Measurements from ENCODE around the gene CDK4.
"Not testable (repeated sequence)": the region's sequence is repeated elsewhere in the genome, so short reads cannot be mapped to it uniquely, and the experiment has no call there.

Gene CDK4

DNA sequence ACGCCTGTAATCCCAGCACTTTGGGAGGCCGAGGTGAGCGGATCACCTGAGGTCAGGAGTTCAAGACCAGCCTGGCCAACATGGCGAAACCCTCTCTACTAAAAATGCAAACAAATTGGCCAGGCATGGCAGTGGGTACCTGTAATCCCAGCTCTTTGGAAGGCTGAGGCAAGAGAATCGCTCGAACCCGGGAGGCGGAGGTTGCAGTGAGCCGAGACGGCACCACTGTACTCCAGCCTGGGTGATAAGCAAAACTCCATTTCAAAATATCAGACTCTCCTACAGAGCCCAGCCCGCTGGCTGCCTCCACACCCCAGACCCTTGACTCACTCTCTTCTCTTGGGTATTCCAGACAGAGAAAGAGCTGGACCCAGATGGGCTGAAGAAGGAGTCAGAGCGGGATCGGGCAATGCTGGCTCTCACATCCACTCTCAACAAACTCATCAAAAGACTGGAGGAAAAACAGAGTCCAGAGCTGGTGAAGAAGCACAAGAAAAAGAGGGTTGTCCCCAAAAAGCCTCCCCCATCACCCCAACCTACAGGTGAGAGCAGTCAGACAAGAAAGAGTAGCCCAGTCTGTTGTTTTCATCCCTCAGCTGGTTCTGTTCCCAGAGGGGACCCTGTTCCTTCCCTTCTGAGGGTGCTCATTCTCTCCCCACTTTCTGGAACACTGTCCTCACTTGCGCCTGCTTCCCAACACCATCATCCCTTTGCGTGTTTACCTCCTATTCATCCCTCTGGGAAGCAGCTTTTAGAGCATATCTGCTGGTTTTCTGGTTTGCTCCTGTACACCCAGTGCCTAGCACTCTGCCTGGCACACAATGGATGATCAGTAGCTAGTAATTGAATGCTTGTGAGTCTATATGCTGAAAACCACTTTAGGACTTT is 33.2 kb downstream of the CDK4 start:
- H3K4me3 ChIP-seq (ENCODE audit: low read depth, low read length), result no peak overlapping the region
- no peak for TF ChIP-seq CTCF (IDR thresholded peaks at IDR 0.05; ENCODE audit: borderline replicate concordance, insufficient read depth, low read depth, low read length)

DNA sequence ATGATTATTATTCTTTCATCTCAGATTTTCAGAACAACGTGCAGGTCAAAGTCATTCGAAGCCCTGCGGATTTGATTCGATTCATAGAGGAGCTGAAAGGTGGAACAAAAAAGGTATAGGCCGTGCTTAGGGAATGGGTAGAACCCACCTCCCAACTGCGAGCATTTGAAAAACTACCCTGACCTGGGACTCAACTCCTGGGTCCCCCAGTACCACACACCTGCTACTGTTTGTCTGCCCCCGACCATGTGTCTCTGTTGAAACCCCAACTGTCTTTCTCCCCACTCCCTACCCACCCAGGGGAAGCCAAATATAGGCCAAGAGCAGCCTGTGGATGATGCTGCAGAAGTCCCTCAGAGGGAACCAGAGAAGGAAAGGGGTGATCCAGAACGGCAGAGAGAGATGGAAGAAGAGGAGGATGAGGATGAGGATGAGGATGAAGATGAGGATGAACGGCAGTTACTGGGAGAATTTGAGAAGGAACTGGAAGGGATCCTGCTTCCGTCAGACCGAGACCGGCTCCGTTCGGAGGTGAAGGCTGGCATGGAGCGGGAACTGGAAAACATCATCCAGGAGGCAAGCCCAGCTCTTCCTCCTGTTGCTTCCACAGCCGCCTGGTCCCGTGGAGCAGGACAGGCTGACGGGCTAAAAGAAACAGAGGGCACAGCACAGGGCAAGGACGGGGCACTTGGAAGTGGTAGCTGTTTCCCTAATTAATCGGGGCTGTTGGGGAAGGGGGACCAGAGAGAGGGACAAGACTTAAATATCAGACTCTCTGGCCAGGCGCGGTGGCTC is 34.1 kb downstream of the CDK4 start:
- H3K4me3 ChIP-seq (ENCODE audit: low read depth, low read length), result no peak overlapping the region
- TF ChIP-seq CTCF (IDR thresholded peaks at IDR 0.05; ENCODE audit: borderline replicate concordance, insufficient read depth, low read depth, low read length), result no peak

- H3K4me3 ChIP-seq (ENCODE audit: low read depth, low read length), result no peak overlapping the region
- TF ChIP-seq CTCF (IDR thresholded peaks at IDR 0.05; ENCODE audit: borderline replicate concordance, insufficient read depth, low read depth, low read length), result no peak
These were observed 35.0 kb downstream of the CDK4 start for GRCh38 chr12:57717131-57717530.

DNA sequence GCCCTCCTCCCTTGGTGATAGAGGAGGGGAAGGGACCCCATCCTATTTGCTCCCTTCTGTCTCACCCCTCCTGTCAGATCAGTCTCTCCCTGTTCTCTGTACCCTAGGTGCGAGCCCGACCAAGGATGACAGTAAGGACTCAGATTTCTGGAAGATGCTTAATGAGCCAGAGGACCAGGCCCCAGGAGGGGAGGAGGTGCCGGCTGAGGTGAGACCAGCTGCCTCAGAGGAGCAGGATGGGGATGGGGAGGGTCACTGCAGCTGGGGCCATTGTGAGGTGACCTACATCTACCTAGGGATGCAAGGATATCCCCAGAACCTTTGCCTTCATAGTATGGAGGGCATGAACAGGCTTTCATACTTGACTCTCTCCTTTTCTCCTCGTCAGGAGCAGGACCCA is 35.8 kb downstream of the CDK4 start:
- TF ChIP-seq CTCF (IDR thresholded peaks at IDR 0.05; ENCODE audit: borderline replicate concordance, insufficient read depth, low read depth, low read length), result no peak
- H3K4me3 ChIP-seq (ENCODE audit: low read depth, low read length), result no peak overlapping the region

GRCh38 chr12:57715786-57716185 is 36.3 kb downstream of the CDK4 start:
- no peak overlapping the region for H3K4me3 ChIP-seq (ENCODE audit: low read depth, low read length)
- no peak for TF ChIP-seq CTCF (IDR thresholded peaks at IDR 0.05; ENCODE audit: borderline replicate concordance, insufficient read depth, low read depth, low read length)

GRCh38 chr12:57715036-57715748 is 36.9 kb downstream of the CDK4 start:
- H3K4me3 ChIP-seq (ENCODE audit: low read depth, low read length), result not testable (repeated sequence)

GRCh38 chr12:57713209-57713608 is 38.9 kb downstream of the CDK4 start:
- H3K4me3 ChIP-seq (ENCODE audit: low read depth, low read length), result no peak overlapping the region
- TF ChIP-seq CTCF (IDR thresholded peaks at IDR 0.05; ENCODE audit: borderline replicate concordance, insufficient read depth, low read depth, low read length), result no peak

Data from GM12875 (cell line).